RWPE1 (cell line): ENCODE data around the gene SLC39A11.

Experiments used
- CTCF ChIA-PET: fragments of 350-600 bp; sonication (Branson Sonifier 250); formaldehyde crosslinking; extraction: SDS; loops from one replicate; lab custom pipeline; 2021; lab: Yijun Ruan, JAX
- POLR2A ChIA-PET: fragments of 400-600 bp; formaldehyde crosslinking; extraction: SDS; loops from one replicate; lab custom pipeline; 2020; ENCODE audit warnings: antibody characterized with exemption; ENCODE audit not compliant: low non-redundant PET; lab: Yijun Ruan, JAX
- DNase-seq: peaks from one replicate; pipeline ENCODE4 v3.0.0; 2012; ENCODE audit warnings: low spot score
- H3K27ac ChIP-seq: fragments of 450-650 bp; 2 replicates; pipeline ENCODE4 v1.5.1; 2017
- CTCF ChIP-seq: fragments of 450-650 bp; conservative IDR thresholded peaks from 2 replicates; pipeline ENCODE4 v1.5.1; 2017; ENCODE audit warnings: low read depth, mild to moderate bottlenecking

The SLC39A11 gene

GRCh38 chr17:72706396-72706981 lies 386.0 kb downstream of the SLC39A11 start:
- no peak for TF ChIP-seq CTCF
- ChIA-PET POLR2A (no interaction called here), CTCF (no interaction called here)
- DNase-seq = no peak
- H3K27ac ChIP-seq = no peak overlapping the region

GRCh38 chr17:72705905-72706395 lies 386.5 kb downstream of the SLC39A11 start:
- 0 out of 2 replicates have a peak overlapping the region, but pooled peaks have one; percentile 25 for H3K27ac ChIP-seq
- CTCF ChIA-PET = no interaction called here
- TF ChIP-seq CTCF = no peak
- no peak for DNase-seq
- POLR2A ChIA-PET = no interaction called here

GRCh38 chr17:72702998-72703397 lies 389.5 kb downstream of the SLC39A11 start:
- POLR2A ChIA-PET = no interaction called here
- no peak for TF ChIP-seq CTCF
- CTCF ChIA-PET = interaction anchor here (0.6 kb wide), 1 partner anchor 758 kb away, joined by 3 read pairs; no protein-coding TSS in a partner anchor
- peak overlapping the region; percentile 68 for H3K27ac ChIP-seq
- no peak for DNase-seq

- TF ChIP-seq CTCF = no peak
- DNase-seq = no peak
- H3K27ac ChIP-seq = peak overlapping the region; percentile 68
- ChIA-PET CTCF (no interaction called here), POLR2A (no interaction called here)
Measured at GRCh38 chr17:72702136-72702735, 390.3 kb downstream of the SLC39A11 start.

GRCh38 chr17:72700226-72700625 lies 392.3 kb downstream of the SLC39A11 start:
- ChIA-PET CTCF (interaction anchor here (1.3 kb wide), 1 partner anchor 143 kb away, joined by 4 read pairs; no protein-coding TSS in a partner anchor), POLR2A (no interaction called here)
- no peak overlapping the region for H3K27ac ChIP-seq
- no peak for DNase-seq
- no peak for TF ChIP-seq CTCF

- no peak for TF ChIP-seq CTCF
- ChIA-PET CTCF (interaction anchor here (1.3 kb wide), 1 partner anchor 143 kb away, joined by 4 read pairs; no protein-coding TSS in a partner anchor), POLR2A (no interaction called here)
- peak overlapping the region; percentile 26 for H3K27ac ChIP-seq
- DNase-seq = no peak
Measured at GRCh38 chr17:72699545-72699944, 392.9 kb downstream of the SLC39A11 start.
